Activated CD8-positive, alpha-beta memory T cell treated with anti-CD3 and anti-CD28 coated beads, Interleukin-2, amount 10 ng/mL, durations not matched to agents 7 days and 5 days (primary cell): Measurements from ENCODE around the gene ELL2. TPM values are rescaled to one million over a fixed set of nuclear protein-coding genes. Genes with fewer than 3 reads are reported as not detected.
A peak's percentile ranks its signal among the peaks of the same experiment; 100 is the strongest.

Experiments
- ATAC-seq: fragments of 150-1000 bp; cut with Tn5 transposase; one replicate; pipeline ENCODE4 v1.10.0; 2021; ENCODE audit warnings: moderate library complexity
- CTCF ChIA-PET: fragments of 350-600 bp; sonication (Branson Sonifier 250); formaldehyde crosslinking; loops from one replicate; lab custom pipeline; 2021; ENCODE audit warnings: antibody characterized with exemption; lab: Charles Lee
- DNase-seq: peaks from one replicate; pipeline ENCODE4 v3.0.0-alpha.2; 2020
- H3K27ac Mint-ChIP-seq: one replicate; pipeline ENCODE4 v1.8.0; 2021; ENCODE audit warnings: mild to moderate bottlenecking, mixed read lengths
- H3K27me3 Mint-ChIP-seq: one replicate; pipeline ENCODE4 v1.8.0; 2021; ENCODE audit warnings: mixed read lengths
- H3K36me3 Mint-ChIP-seq: one replicate; pipeline ENCODE4 v1.8.0; 2021; ENCODE audit warnings: mild to moderate bottlenecking, mixed read lengths
- H3K4me1 Mint-ChIP-seq: one replicate; pipeline ENCODE4 v1.8.0; 2021; ENCODE audit warnings: mixed read lengths
- H3K4me3 Mint-ChIP-seq: one replicate; pipeline ENCODE4 v1.8.0; 2021; ENCODE audit warnings: mild to moderate bottlenecking, moderate library complexity, mixed read lengths
- H3K9me3 Mint-ChIP-seq: one replicate; pipeline ENCODE4 v1.8.0; 2022; ENCODE audit warnings: low read depth, mixed read lengths
- total RNA-seq, 2 experiments: library from RNA; stranded (reverse); gene quantifications; one replicate each; pipeline ENCODE4 v1.2.3, GENCODE V29; 2021

ELL2 gene
- total RNA-seq = 10 to 100 TPM; 33.9 to 81.8 TPM

DNA sequence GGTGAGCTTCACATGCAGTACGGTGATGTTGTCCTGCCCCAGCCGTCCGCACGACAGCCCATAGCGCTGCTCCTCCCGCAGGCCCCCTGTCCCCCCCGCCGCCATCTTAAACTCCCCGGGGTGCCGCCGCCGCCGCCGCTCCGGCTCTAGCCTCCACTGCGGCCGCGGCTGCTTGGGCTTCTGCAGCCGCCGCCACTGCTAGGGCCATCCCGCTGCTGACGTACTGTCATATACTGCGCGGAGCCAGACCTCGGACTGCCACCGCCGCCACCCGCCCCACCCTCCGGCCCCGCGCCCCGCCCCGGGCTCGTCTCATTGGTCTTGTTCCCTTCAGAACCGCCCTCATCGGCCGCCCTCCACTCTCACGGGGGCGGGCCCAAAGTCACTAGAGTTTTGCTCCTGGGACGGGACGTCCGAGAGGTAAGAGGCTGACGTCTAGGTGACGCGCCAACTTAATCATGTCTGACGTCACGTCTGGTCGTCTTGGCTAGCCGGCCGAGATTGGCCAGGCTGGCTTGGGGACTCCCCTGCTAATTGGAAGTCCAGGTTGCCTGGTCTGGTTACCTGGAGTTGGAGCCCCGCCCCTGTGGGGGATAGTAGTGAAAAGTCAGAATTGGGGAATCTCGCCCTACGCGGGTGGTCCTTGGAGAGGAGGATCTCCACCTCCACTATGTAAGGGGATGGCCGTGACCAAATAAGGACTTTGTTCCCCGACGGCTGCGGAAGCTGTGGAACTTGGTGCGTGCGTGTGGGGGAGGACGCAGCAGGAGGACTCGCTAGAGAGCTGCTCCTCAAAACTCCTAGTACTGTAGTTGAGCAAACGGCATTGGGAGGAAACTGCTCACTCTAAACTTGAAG, at the start of gene ELL2:
Gene ELL2 (minus strand): TSS at position 235 of the 858 bp plus-strand sequence. CDS start 130 bp downstream, at position 105.
- Mint-ChIP-seq H3K27ac (peak within 1 kb of the TSS; percentile 98), H3K4me3 (peak within 1 kb of the TSS; percentile 96), H3K9me3 (no peaks in the 10 kb centered on the region), H3K4me1 (peaks cover 42% of the 10 kb centered on the region), H3K36me3 (peaks cover 6% of the 10 kb centered on the region), H3K27me3 (no peaks in the 10 kb centered on the region)
- peak; percentile 99 for DNase-seq
- peak; percentile 90 for ATAC-seq
- CTCF ChIA-PET = interaction anchor here (0.7 to 6.6 kb wide), 14 partner anchors 12 to 382 kb away, joined by 3 to 47 read pairs (median 4); no protein-coding TSS in a partner anchor

DNA sequence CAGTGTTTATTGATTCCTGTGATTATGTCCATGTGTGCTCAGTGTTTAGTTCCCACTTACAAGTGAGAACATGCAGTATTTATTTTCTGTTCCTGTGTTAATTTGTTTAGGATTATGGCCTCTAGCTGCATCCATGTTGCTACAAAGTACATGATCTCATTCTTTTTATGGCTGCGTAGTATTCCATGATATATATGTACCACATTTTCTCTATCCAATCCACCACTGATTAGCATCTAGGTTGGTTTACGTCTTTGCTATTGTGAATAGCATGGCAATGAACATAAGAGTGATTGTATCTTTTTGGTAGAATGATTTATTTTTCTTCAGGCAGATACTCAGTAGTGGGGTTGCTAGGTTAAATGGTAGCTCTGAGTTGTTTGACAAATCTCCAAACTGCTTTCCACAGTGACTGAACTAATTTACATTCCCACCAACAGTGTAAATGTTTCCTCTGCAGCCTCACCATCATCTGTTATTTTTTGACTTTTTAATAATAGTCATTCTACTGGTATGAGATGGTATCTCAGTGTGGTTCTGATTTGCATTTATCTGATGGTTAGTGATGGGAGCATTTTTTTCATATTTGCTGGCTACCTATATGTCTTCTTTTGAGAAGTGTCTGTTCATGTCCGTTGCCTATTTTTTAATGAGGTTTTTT, 47.5 kb upstream of the ELL2 start:
- ATAC-seq = no peak
- Mint-ChIP-seq H3K27me3 (no peaks in the 10 kb centered on the region), H3K4me1 (no peaks in the 10 kb centered on the region), H3K27ac (no peak overlapping the region), H3K4me3 (no peak overlapping the region), H3K36me3 (no peaks in the 10 kb centered on the region), H3K9me3 (peaks cover 4% of the 10 kb centered on the region)
- CTCF ChIA-PET = no interaction called here
- DNase-seq = no peak

DNA sequence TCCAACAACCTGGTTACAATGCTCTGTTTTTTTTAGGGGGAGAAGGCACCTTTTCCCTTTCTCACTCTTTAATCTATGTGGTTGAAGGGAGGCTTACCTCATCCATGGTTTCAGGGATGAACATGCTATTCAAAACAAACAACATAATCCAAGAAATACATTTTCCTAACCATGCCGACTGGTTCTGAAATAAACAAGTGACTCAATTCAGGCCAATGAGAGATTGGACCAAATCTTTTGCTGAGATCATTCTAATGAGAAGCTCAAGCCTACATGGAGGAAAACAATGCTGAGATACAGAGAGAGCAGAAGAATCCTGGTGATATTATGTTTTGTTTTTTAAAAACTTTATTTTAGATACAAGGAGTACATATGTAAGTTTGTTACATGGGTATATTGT, 46.8 kb upstream of the ELL2 start:
- H3K4me1 Mint-ChIP-seq = no peaks in the 10 kb centered on the region
- ATAC-seq = no peak
- peaks cover 4% of the 10 kb centered on the region for H3K9me3 Mint-ChIP-seq
- H3K27ac Mint-ChIP-seq = no peak overlapping the region
- CTCF ChIA-PET = no interaction called here
- H3K27me3 Mint-ChIP-seq = no peaks in the 10 kb centered on the region
- H3K4me3 Mint-ChIP-seq = no peak overlapping the region
- DNase-seq = no peak
- H3K36me3 Mint-ChIP-seq = no peaks in the 10 kb centered on the region

DNA sequence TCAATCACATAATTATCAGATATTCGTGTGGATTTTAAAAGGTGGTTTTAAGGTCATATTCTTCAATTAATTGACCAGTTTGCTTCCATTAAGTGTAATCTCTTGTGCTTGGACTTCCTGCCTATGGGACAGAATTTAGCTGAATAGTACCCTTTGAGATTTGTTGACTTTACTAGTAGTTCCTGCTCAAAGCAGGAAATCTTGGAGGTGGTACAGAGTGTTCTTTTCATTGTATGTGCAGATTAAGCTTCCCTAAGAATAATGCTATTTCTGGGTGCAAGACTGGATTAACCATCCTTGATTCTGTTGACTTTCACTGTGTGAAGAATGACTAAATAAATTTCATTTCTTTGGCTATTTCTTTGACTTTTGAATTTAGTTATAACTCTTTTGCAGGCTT, 45.4 kb upstream of the ELL2 start:
- ATAC-seq (no peak), DNase-seq (no peak)
- Mint-ChIP-seq H3K4me1 (no peaks in the 10 kb centered on the region), H3K27ac (no peak overlapping the region), H3K36me3 (no peaks in the 10 kb centered on the region), H3K9me3 (peaks cover 2% of the 10 kb centered on the region), H3K4me3 (no peak overlapping the region), H3K27me3 (no peaks in the 10 kb centered on the region)
- CTCF ChIA-PET = no interaction called here

DNA sequence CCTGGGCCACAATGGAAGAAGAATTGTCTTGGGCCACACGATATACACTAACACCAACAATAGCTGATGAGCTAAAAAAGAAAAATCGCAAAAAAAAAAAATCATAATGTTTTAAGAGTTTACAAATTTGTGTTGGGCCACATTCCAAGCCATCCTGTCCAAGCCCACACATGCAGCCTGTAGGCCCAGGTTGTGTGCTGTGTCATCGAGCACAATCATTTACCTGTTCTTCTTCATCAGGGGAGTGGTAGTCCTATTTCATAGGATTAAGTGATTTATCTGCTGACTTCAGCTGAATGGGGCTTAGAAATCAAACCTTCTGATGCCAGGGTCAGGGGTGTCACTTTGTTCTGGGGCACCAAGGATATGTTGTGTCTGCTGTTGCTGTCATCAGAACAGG, 44.6 kb upstream of the ELL2 start:
- CTCF ChIA-PET = no interaction called here
- ATAC-seq (no peak), DNase-seq (no peak)
- Mint-ChIP-seq H3K4me1 (no peaks in the 10 kb centered on the region), H3K27me3 (no peaks in the 10 kb centered on the region), H3K27ac (no peak overlapping the region), H3K9me3 (peaks cover 2% of the 10 kb centered on the region), H3K36me3 (no peaks in the 10 kb centered on the region), H3K4me3 (no peak overlapping the region)

- Mint-ChIP-seq H3K4me1 (no peaks in the 10 kb centered on the region), H3K27ac (no peak overlapping the region), H3K9me3 (peaks cover 2% of the 10 kb centered on the region), H3K27me3 (peaks cover 2% of the 10 kb centered on the region), H3K4me3 (no peak overlapping the region), H3K36me3 (peaks cover 2% of the 10 kb centered on the region)
- CTCF ChIA-PET = no interaction called here
- ATAC-seq (no peak), DNase-seq (no peak)
These were observed 43.1 kb upstream of the ELL2 start for GRCh38 chr5:96004754-96005153.

DNA sequence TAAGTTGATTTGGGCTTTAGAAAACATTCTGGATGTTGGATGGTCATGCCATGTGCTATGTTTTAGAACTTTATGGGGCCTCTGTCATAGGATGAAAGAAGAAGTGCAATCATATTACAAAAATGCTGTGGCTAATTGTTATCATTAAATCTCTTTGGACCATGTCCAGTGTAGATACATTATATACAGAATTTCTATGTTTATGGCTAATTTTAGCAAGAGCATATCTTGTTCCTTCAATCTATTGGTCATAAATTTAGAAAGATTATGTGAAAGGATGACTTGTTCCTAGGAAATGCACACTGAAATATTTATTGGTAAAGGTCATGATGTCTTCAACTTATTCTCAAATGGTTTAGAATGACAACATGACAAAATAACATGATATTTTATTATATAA, 42.4 kb upstream of the ELL2 start:
- H3K27ac Mint-ChIP-seq = no peak overlapping the region
- H3K9me3 Mint-ChIP-seq = peaks cover 2% of the 10 kb centered on the region
- H3K4me3 Mint-ChIP-seq = no peak overlapping the region
- ATAC-seq (no peak), DNase-seq (no peak)
- H3K4me1 Mint-ChIP-seq = no peaks in the 10 kb centered on the region
- peaks cover 2% of the 10 kb centered on the region for H3K36me3 Mint-ChIP-seq
- CTCF ChIA-PET = no interaction called here
- H3K27me3 Mint-ChIP-seq = peaks cover 2% of the 10 kb centered on the region

DNA sequence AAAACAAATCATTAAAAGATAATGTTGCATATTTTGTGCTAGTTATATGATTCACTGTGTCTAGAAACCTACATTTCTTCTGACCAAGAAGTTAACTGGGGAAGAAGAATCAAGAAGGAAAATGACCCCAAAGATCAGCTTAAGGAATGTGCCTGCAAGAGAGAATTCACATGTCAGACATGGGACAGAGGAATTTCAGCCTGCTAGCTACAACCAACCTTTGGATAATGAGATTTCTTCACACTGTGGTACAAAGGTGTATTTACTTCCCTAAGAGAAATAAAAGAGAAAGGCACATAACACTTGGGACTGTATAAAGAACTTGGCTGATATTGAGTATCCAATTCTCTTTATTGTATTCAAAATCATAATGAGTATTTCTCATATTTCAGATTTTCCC, 39.6 kb upstream of the ELL2 start:
- Mint-ChIP-seq H3K27ac (no peak overlapping the region), H3K4me3 (no peak overlapping the region), H3K9me3 (no peaks in the 10 kb centered on the region), H3K4me1 (no peaks in the 10 kb centered on the region), H3K36me3 (peaks cover 2% of the 10 kb centered on the region), H3K27me3 (peaks cover 2% of the 10 kb centered on the region)
- DNase-seq (no peak), ATAC-seq (no peak)
- CTCF ChIA-PET = no interaction called here

DNA sequence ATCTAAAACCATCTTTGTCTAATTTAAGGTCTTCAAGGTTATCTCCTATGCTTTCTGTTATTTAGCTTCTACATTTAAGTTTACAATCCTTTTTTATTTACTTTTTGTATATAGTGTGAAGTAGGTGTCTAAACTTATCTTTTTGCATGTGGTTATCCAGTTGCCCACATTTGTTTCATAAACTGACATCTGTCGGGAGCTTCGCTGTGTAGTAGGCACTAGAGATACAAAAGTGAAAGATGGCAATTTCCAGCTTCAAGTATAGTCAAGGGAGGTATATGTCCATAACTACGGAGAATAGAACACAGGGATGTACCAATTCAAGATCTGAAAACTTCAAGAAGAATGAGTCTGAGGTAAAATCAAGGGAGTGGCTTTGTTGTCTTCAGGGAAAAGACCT, 38.7 kb upstream of the ELL2 start:
- CTCF ChIA-PET = no interaction called here
- Mint-ChIP-seq H3K4me3 (no peak overlapping the region), H3K4me1 (no peaks in the 10 kb centered on the region), H3K27ac (no peak overlapping the region), H3K9me3 (no peaks in the 10 kb centered on the region), H3K27me3 (peaks cover 2% of the 10 kb centered on the region), H3K36me3 (peaks cover 2% of the 10 kb centered on the region)
- no peak for ATAC-seq
- DNase-seq = no peak

DNA sequence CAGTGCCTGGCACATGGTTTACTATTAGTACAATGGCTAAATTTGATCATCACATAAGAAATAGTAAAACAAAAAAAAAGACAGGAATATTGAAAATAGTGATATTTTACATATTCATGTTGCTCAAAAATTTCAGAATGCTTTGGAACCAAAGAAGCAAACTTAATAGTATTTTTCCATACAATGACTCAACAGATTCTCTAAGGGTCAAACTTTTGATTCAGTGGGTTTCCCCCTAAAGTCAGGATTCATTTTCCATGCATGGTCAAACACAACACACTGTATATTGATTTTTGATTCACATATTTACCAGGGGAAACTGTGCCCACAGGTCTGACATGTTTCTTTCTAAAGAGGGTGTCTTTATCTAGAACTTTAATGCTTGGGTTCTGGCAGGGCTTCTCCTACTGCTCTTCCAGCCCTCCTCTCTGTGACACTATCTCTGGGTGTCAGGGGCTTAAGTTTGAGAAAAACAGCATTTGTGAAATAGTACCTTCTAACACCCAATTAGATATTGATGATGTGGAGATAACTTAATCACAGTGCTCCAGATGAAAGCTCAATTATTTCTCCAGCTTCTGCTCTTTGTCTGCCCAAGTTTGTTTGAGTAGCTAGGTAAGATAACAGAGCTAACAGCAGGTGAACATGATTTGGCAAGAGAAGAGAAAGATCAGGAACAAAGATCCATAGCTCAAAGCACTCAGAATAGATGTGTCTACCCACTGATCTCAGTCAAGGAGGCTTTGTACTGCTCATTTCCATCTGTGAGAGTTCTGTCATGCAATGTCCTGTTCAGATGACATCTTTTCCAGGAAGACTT, 35.5 kb upstream of the ELL2 start:
- CTCF ChIA-PET = no interaction called here
- Mint-ChIP-seq H3K4me3 (no peak overlapping the region), H3K36me3 (peaks cover 4% of the 10 kb centered on the region), H3K27me3 (peaks cover 16% of the 10 kb centered on the region), H3K4me1 (no peaks in the 10 kb centered on the region), H3K27ac (no peak overlapping the region), H3K9me3 (no peaks in the 10 kb centered on the region)
- DNase-seq = no peak
- ATAC-seq = no peak

- Mint-ChIP-seq H3K36me3 (peaks cover 4% of the 10 kb centered on the region), H3K27ac (no peak overlapping the region), H3K9me3 (no peaks in the 10 kb centered on the region), H3K4me3 (no peak overlapping the region), H3K27me3 (peaks cover 18% of the 10 kb centered on the region), H3K4me1 (no peaks in the 10 kb centered on the region)
- CTCF ChIA-PET = no interaction called here
- no peak for ATAC-seq
- no peak for DNase-seq
These were observed 34.4 kb upstream of the ELL2 start for GRCh38 chr5:95995962-95996489.

DNA sequence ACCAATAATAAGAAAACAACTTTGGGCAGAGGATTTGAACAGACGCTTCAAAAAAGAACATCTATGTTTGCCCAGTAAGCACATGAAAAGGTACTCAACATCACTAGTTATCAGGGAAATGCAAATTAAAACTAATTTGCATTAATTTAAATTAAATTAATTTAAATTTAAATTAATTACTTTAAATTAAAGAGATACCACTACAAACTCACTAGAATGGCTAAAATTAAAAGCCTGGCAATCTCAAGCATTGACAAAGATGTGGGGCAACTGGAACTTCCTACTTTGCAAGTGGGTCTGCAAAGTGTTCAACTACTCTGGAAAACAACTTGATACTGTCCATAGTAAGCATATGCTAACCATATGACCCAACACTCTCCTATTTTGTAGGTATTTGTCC, 32.1 kb upstream of the ELL2 start:
- CTCF ChIA-PET = no interaction called here
- peaks cover 16% of the 10 kb centered on the region for H3K27me3 Mint-ChIP-seq
- no peak for DNase-seq
- no peak overlapping the region for H3K4me3 Mint-ChIP-seq
- no peak overlapping the region for H3K27ac Mint-ChIP-seq
- no peaks in the 10 kb centered on the region for H3K9me3 Mint-ChIP-seq
- peaks cover 2% of the 10 kb centered on the region for H3K36me3 Mint-ChIP-seq
- ATAC-seq = no peak
- no peaks in the 10 kb centered on the region for H3K4me1 Mint-ChIP-seq

DNA sequence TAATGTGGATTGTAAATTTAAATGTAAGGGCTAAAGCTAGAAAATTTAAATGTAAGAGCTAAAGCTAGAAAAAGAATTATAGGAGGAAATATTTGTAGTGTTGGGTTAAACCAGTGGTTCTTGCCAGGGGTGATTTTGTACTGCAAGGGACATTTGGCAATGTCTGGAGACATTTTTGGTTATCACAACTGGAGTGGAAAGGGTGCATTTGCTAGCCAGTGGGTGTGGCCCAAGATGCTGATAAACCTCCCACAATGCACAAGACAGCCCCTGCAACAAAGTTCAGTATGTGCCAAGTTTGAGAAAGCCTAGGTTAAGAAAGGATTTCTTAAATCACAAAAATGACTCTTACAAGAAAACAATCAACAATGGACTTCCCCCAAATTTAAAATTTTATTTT, 31.6 kb upstream of the ELL2 start:
- no peaks in the 10 kb centered on the region for H3K9me3 Mint-ChIP-seq
- no peak overlapping the region for H3K27ac Mint-ChIP-seq
- H3K27me3 Mint-ChIP-seq = peaks cover 16% of the 10 kb centered on the region
- CTCF ChIA-PET = no interaction called here
- ATAC-seq (no peak), DNase-seq (no peak)
- no peak overlapping the region for H3K4me3 Mint-ChIP-seq
- H3K36me3 Mint-ChIP-seq = peaks cover 2% of the 10 kb centered on the region
- H3K4me1 Mint-ChIP-seq = no peaks in the 10 kb centered on the region
